MM.1S (cell line): ENCODE measurements around the gene GNLY.

Experiments
- DNase-seq: peaks from one replicate; pipeline ENCODE4 v3.0.0-alpha.2; 2015
- H2AFZ ChIP-seq: fragments of 300-600 bp; sonication (generic); 2 replicates; pipeline ENCODE4 v1.6.0; 2016; ENCODE audit warnings: antibody characterized with exemption, low read length
- H3F3A ChIP-seq: fragments of 300-600 bp; sonication (generic); 2 replicates; pipeline ENCODE4 v1.6.1; 2016; ENCODE audit warnings: mild to moderate bottlenecking, antibody characterized with exemption, low read length, moderate library complexity, mixed read lengths; ENCODE audit not compliant: insufficient read depth
- H3K27ac ChIP-seq: fragments of 300-600 bp; sonication (generic); 2 replicates; pipeline ENCODE4 v1.5.1; 2016; ENCODE audit warnings: mild to moderate bottlenecking, low read length
- H3K27me3 ChIP-seq: fragments of 300-600 bp; sonication (generic); replicated peaks from 2 replicates; pipeline ENCODE4 v1.6.0; 2016; ENCODE audit warnings: low read length; ENCODE audit not compliant: insufficient read depth
- H3K36me3 ChIP-seq: fragments of 300-600 bp; sonication (generic); replicated peaks from 2 replicates; pipeline ENCODE4 v1.6.1; 2016; ENCODE audit warnings: mild to moderate bottlenecking, low read length, mixed read lengths; ENCODE audit not compliant: insufficient read depth
- H3K4me1 ChIP-seq: fragments of 300-600 bp; sonication (generic); 2 replicates; pipeline ENCODE4 v1.6.1; 2016; ENCODE audit warnings: low read length, mixed read lengths
- H3K4me2 ChIP-seq: fragments of 300-600 bp; sonication (generic); 2 replicates; pipeline ENCODE4 v1.6.0; 2016; ENCODE audit warnings: low read depth, low read length
- H3K4me3 ChIP-seq: fragments of 300-600 bp; sonication (generic); 2 replicates; pipeline ENCODE4 v1.5.1; 2016; ENCODE audit warnings: low read length, mixed read lengths
- H3K79me2 ChIP-seq: fragments of 300-600 bp; sonication (generic); 2 replicates; pipeline ENCODE4 v1.6.1; 2016; ENCODE audit warnings: mixed run types, low read length, mixed read lengths
- H3K9ac ChIP-seq: fragments of 300-600 bp; sonication (generic); 2 replicates; pipeline ENCODE4 v1.6.1; 2016; ENCODE audit warnings: low read length, mixed read lengths
- H3K9me2 ChIP-seq: fragments of 300-600 bp; sonication (generic); replicated peaks from 2 replicates; pipeline ENCODE4 v1.6.1; 2016; ENCODE audit warnings: mild to moderate bottlenecking, low read length, mixed read lengths; ENCODE audit not compliant: insufficient read depth
- H3K9me3 ChIP-seq: fragments of 300-600 bp; sonication (generic); replicated peaks from 2 replicates; pipeline ENCODE4 v1.6.1; 2016; ENCODE audit warnings: mild to moderate bottlenecking, low read length, mixed read lengths; ENCODE audit not compliant: insufficient read depth
- H4K20me1 ChIP-seq: fragments of 300-600 bp; sonication (generic); 2 replicates; pipeline ENCODE4 v1.6.1; 2016; ENCODE audit warnings: mild to moderate bottlenecking, low read length, moderate library complexity, mixed read lengths; ENCODE audit not compliant: insufficient read depth
- EZH2 ChIP-seq: fragments of 300-600 bp; sonication (generic); optimal IDR thresholded peaks from 2 replicates; pipeline ENCODE3; 2017; ENCODE audit warnings: low read depth, mild to moderate bottlenecking, antibody characterized with exemption, low read length, mixed read lengths
- EZH2phosphoT487 ChIP-seq: fragments of 300-600 bp; sonication (generic); IDR thresholded peaks from 2 replicates; pipeline ENCODE4 v1.6.1; 2018; ENCODE audit warnings: antibody characterized with exemption, low read length
- TF ChIP-seq, protein P1 (sequence below): fragments of 300-600 bp; sonication (generic); IDR thresholded peaks from 2 replicates; pipeline ENCODE4 v1.5.1; 2016; ENCODE audit warnings: antibody characterized with exemption, low read length, mixed read lengths

Gene GNLY

DNA sequence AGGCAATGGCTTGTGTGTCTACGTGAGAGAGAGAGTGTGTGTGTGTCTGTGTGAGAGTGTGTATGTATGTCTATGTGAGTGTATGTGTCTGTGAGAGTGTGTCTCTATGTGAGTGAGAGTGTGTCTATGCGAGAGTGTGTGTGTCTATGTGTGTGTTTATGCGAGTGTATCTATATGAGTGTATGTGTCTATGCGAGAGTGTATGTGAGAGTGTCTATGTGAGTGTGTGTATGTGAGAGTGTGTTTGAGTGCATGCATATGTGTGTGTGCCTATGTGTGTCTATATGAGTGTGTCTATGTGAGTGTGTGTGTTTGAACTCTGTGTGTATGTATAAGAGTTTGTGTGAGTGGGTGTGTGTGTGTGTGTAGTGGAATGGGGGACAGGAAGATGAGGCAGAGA, 9.8 kb upstream of the GNLY start:
- H3K4me1 ChIP-seq: peaks cover 19% of the 10 kb centered on the region
- no peaks in the 10 kb centered on the region for H3K9me2 ChIP-seq
- H3K27me3 ChIP-seq: no peaks in the 10 kb centered on the region
- no peaks in the 10 kb centered on the region for H4K20me1 ChIP-seq
- H3K4me2 ChIP-seq: peak overlapping the region; percentile 72
- no peaks in the 10 kb centered on the region for H3K9me3 ChIP-seq
- peak overlapping the region; percentile 96 for H3K27ac ChIP-seq
- H3K79me2 ChIP-seq: no peaks in the 10 kb centered on the region
- no peaks in the 10 kb centered on the region for H3K36me3 ChIP-seq
- peak overlapping the region; percentile 70 for H3K9ac ChIP-seq
- peak overlapping the region; percentile 26; the same call in 1 of the 2 replicates for H3K4me3 ChIP-seq
- H2AFZ ChIP-seq: peak overlapping the region; percentile 76
- DNase-seq: no peak
- TF ChIP-seq EZH2phosphoT487: no peak
- TF ChIP-seq, protein P1, sequence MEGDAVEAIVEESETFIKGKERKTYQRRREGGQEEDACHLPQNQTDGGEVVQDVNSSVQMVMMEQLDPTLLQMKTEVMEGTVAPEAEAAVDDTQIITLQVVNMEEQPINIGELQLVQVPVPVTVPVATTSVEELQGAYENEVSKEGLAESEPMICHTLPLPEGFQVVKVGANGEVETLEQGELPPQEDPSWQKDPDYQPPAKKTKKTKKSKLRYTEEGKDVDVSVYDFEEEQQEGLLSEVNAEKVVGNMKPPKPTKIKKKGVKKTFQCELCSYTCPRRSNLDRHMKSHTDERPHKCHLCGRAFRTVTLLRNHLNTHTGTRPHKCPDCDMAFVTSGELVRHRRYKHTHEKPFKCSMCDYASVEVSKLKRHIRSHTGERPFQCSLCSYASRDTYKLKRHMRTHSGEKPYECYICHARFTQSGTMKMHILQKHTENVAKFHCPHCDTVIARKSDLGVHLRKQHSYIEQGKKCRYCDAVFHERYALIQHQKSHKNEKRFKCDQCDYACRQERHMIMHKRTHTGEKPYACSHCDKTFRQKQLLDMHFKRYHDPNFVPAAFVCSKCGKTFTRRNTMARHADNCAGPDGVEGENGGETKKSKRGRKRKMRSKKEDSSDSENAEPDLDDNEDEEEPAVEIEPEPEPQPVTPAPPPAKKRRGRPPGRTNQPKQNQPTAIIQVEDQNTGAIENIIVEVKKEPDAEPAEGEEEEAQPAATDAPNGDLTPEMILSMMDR: no peak
- no peak for TF ChIP-seq EZH2
- H3F3A ChIP-seq: peaks cover 15% of the 10 kb centered on the region

DNA sequence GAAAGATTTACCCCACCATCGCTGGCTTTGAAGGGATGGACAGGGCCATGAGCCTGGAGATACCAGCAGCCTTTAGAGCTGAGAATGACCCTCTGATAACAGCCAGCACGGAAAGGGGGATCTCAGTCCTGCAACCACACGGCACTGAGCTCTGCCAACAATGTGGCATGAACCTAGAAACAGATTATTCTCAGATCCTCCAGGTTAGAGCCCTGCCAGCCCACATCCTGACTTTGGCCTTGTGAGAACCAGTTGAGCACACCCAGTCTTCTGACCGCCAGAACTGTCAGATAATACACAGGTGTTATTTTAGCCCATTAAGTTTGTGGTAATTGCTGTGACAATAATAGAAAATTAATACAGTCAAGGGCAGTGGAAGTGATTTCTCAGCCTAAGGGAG, 9.4 kb upstream of the GNLY start:
- peak overlapping the region; percentile 70 for H3K9ac ChIP-seq
- peak overlapping the region; percentile 76 for H2AFZ ChIP-seq
- peaks cover 15% of the 10 kb centered on the region for H3F3A ChIP-seq
- no peaks in the 10 kb centered on the region for H3K27me3 ChIP-seq
- no peaks in the 10 kb centered on the region for H3K9me3 ChIP-seq
- no peaks in the 10 kb centered on the region for H3K79me2 ChIP-seq
- DNase-seq: peak; percentile 96
- no peaks in the 10 kb centered on the region for H4K20me1 ChIP-seq
- H3K36me3 ChIP-seq: no peaks in the 10 kb centered on the region
- peaks cover 19% of the 10 kb centered on the region for H3K4me1 ChIP-seq
- H3K4me2 ChIP-seq: peak overlapping the region; percentile 72
- TF ChIP-seq EZH2: no peak
- no peak for TF ChIP-seq EZH2phosphoT487
- TF ChIP-seq, protein P1: no peak
- peak overlapping the region; percentile 96 for H3K27ac ChIP-seq
- H3K4me3 ChIP-seq: peak overlapping the region; percentile 26; the same call in 1 of the 2 replicates
- no peaks in the 10 kb centered on the region for H3K9me2 ChIP-seq

DNA sequence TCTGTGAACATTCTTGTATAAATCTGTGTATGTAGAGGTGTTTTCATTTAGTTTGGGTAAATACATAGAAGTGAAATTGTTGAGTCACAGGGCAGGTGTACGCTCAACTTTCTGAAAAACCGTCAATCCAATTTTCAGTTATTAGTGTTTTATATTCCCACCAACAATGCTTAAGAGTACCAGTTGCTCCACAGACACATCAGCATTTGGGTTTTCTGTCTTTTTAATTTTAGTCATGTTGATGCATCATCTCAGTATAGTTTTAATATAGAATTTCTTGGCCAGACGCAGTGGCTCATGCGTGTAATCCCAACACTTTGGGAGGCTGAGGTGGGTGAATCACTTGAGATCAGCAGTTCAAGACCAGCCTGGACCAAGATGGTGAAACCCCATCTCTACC, 3.2 kb upstream of the GNLY start:
- Histone ChIP-seq H3F3A (no peaks in the 10 kb centered on the region), H3K4me3 (no peak overlapping the region), H3K27me3 (no peaks in the 10 kb centered on the region), H3K4me2 (no peak overlapping the region), H3K9me2 (no peaks in the 10 kb centered on the region), H3K4me1 (0 out of 2 replicates have a peak, but pooled peaks cover under 1% of the 10 kb centered on the region), H3K79me2 (no peaks in the 10 kb centered on the region), H2AFZ (no peak overlapping the region), H3K9me3 (no peaks in the 10 kb centered on the region), H3K36me3 (no peaks in the 10 kb centered on the region), H3K9ac (no peak overlapping the region), H3K27ac (no peak overlapping the region), H4K20me1 (no peaks in the 10 kb centered on the region)
- no peak for DNase-seq
- TF ChIP-seq EZH2 (no peak), EZH2phosphoT487 (no peak)
- TF ChIP-seq, protein P1: no peak
